Osteoblast (primary cell): Measurements from ENCODE around the gene AGMO. TPM values are rescaled to one million over a fixed set of nuclear protein-coding genes. Genes with fewer than 3 reads are reported as not detected.

ENCODE experiments used
- DNase-seq: peaks from one replicate; pipeline ENCODE4 v3.0.0; 2011; ENCODE audit warnings: low spot score, mixed read lengths; ENCODE audit not compliant: insufficient read length; ENCODE audit errors: missing footprints
- H2AFZ ChIP-seq: 2 replicates; pipeline ENCODE4 v1.6.0; 2011; ENCODE audit warnings: mild to moderate bottlenecking, low read length
- H3K27ac ChIP-seq: 2 replicates; pipeline ENCODE4 v1.5.1; 2011; ENCODE audit warnings: mild to moderate bottlenecking, low read depth, low read length, moderate library complexity
- H3K27me3 ChIP-seq: 2 replicates; pipeline ENCODE4 v1.6.0; 2012; ENCODE audit warnings: mild to moderate bottlenecking, control low read depth, inconsistent platforms, low read length, moderate library complexity; ENCODE audit not compliant: insufficient read depth
- H3K36me3 ChIP-seq: 2 replicates; pipeline ENCODE4 v1.5.1; 2011; ENCODE audit warnings: mild to moderate bottlenecking, low read length, control low read depth, moderate library complexity; ENCODE audit not compliant: insufficient read depth
- H3K4me1 ChIP-seq: 2 replicates; pipeline ENCODE4 v1.5.1; 2011; ENCODE audit warnings: mild to moderate bottlenecking, low read length, control low read depth, moderate library complexity; ENCODE audit not compliant: insufficient read depth
- H3K4me2 ChIP-seq: 2 replicates; pipeline ENCODE4 v1.6.0; 2011; ENCODE audit warnings: mild to moderate bottlenecking, low read length; ENCODE audit not compliant: insufficient read depth
- H3K4me3 ChIP-seq: fragments of 200-600 bp; sonication (generic); 3 replicates; pipeline ENCODE4 v1.5.1; 2012; ENCODE audit warnings: mild to moderate bottlenecking, low read length, inconsistent platforms; ENCODE audit not compliant: insufficient read depth
- H3K79me2 ChIP-seq: 2 replicates; pipeline ENCODE4 v1.6.0; 2012; ENCODE audit warnings: mild to moderate bottlenecking, low read length, control low read depth, inconsistent platforms; ENCODE audit not compliant: insufficient read depth
- H3K9me3 ChIP-seq: 2 replicates; pipeline ENCODE4 v1.5.1; 2011; ENCODE audit warnings: low read depth, low read length, control low read depth
- H4K20me1 ChIP-seq: 2 replicates; pipeline ENCODE4 v1.6.0; 2012; ENCODE audit warnings: mild to moderate bottlenecking, low read length, control low read depth; ENCODE audit not compliant: insufficient read depth
- total RNA-seq: library from RNA; depleted of rRNA; stranded (reverse); fragments of >200 nt; gene quantifications from 2 replicates; pipeline ENCODE4 v1.2.3, GENCODE V29; 2012
- TF ChIP-seq, protein P1 (sequence below): IDR thresholded peaks from 2 replicates; pipeline ENCODE4 v1.5.1; 2011; ENCODE audit warnings: mild to moderate bottlenecking, low read depth, low read length, moderate library complexity; ENCODE audit errors: extremely low read depth

AGMO gene
- total RNA-seq, 1 donor: under 0.01 TPM

DNA sequence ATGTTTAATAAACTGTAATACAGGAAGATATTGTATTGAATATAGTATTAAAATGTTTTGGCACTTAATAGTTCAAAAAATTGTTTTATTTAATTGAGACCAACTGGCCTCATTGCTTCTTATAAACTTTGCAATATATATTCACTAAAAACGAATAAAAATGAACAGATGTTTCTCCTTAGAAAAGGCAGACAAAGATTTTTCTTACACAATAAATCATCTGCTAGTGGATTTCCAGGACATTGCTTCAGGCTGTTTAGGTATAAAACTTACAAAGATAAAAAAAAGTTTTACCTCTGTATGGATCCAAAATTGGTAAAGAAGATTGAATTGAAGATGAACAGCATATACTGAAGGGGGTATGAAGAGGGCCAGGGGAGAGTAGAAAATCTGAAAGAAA, 143.6 kb downstream of the AGMO start:
- H3K36me3 ChIP-seq: no peaks in the 10 kb centered on the region
- no peak overlapping the region for H3K27ac ChIP-seq
- TF ChIP-seq, protein P1, sequence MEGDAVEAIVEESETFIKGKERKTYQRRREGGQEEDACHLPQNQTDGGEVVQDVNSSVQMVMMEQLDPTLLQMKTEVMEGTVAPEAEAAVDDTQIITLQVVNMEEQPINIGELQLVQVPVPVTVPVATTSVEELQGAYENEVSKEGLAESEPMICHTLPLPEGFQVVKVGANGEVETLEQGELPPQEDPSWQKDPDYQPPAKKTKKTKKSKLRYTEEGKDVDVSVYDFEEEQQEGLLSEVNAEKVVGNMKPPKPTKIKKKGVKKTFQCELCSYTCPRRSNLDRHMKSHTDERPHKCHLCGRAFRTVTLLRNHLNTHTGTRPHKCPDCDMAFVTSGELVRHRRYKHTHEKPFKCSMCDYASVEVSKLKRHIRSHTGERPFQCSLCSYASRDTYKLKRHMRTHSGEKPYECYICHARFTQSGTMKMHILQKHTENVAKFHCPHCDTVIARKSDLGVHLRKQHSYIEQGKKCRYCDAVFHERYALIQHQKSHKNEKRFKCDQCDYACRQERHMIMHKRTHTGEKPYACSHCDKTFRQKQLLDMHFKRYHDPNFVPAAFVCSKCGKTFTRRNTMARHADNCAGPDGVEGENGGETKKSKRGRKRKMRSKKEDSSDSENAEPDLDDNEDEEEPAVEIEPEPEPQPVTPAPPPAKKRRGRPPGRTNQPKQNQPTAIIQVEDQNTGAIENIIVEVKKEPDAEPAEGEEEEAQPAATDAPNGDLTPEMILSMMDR: no peak
- no peaks in the 10 kb centered on the region for H3K27me3 ChIP-seq
- H3K4me3 ChIP-seq: no peak overlapping the region
- no peaks in the 10 kb centered on the region for H4K20me1 ChIP-seq
- DNase-seq: no peak
- no peaks in the 10 kb centered on the region for H3K4me1 ChIP-seq
- H3K79me2 ChIP-seq: no peaks in the 10 kb centered on the region
- H3K4me2 ChIP-seq: no peak overlapping the region
- no peak overlapping the region for H2AFZ ChIP-seq
- H3K9me3 ChIP-seq: no peaks in the 10 kb centered on the region

GRCh38 chr7:15417341-15417988, 144.3 kb downstream of the AGMO start:
- Histone ChIP-seq H3K36me3 (no peaks in the 10 kb centered on the region), H4K20me1 (no peaks in the 10 kb centered on the region), H3K27me3 (no peaks in the 10 kb centered on the region), H3K4me1 (no peaks in the 10 kb centered on the region), H2AFZ (no peak overlapping the region), H3K9me3 (no peaks in the 10 kb centered on the region), H3K4me2 (no peak overlapping the region), H3K27ac (no peak overlapping the region), H3K79me2 (no peaks in the 10 kb centered on the region), H3K4me3 (no peak overlapping the region)
- DNase-seq: no peak
- TF ChIP-seq, protein P1: no peak

GRCh38 chr7:15411019-15411418, 150.8 kb downstream of the AGMO start:
- H3K27ac ChIP-seq: no peak overlapping the region
- H3K4me2 ChIP-seq: no peak overlapping the region
- DNase-seq: no peak
- H2AFZ ChIP-seq: no peak overlapping the region
- H3K79me2 ChIP-seq: no peaks in the 10 kb centered on the region
- no peaks in the 10 kb centered on the region for H3K9me3 ChIP-seq
- H4K20me1 ChIP-seq: no peaks in the 10 kb centered on the region
- no peaks in the 10 kb centered on the region for H3K36me3 ChIP-seq
- no peak overlapping the region for H3K4me3 ChIP-seq
- no peaks in the 10 kb centered on the region for H3K27me3 ChIP-seq
- H3K4me1 ChIP-seq: no peaks in the 10 kb centered on the region
- TF ChIP-seq, protein P1: no peak

- no peak for DNase-seq
- H4K20me1 ChIP-seq: no peaks in the 10 kb centered on the region
- TF ChIP-seq, protein P1: no peak
- H3K4me2 ChIP-seq: no peak overlapping the region
- no peak overlapping the region for H2AFZ ChIP-seq
- no peaks in the 10 kb centered on the region for H3K27me3 ChIP-seq
- no peaks in the 10 kb centered on the region for H3K9me3 ChIP-seq
- no peaks in the 10 kb centered on the region for H3K36me3 ChIP-seq
- no peak overlapping the region for H3K4me3 ChIP-seq
- H3K27ac ChIP-seq: no peak overlapping the region
- H3K79me2 ChIP-seq: no peaks in the 10 kb centered on the region
- no peaks in the 10 kb centered on the region for H3K4me1 ChIP-seq
Observed at GRCh38 chr7:15407910-15408309, 153.9 kb downstream of the AGMO start.
